Kidney capillary endothelial cell (primary cell): Measurements from ENCODE around the gene LTBP4.
"Not testable (repeated sequence)": the region's sequence is repeated elsewhere in the genome, so short reads cannot be mapped to it uniquely, and the experiment has no call there.

Experiments
- DNase-seq: peaks from one replicate; pipeline ENCODE4 v3.0.0-alpha.2; 2018; ENCODE audit warnings: low spot score

LTBP4 gene

GRCh38 chr19:40611900-40612698 is 10.9 kb downstream of the LTBP4 start:
- DNase-seq = no peak

- DNase-seq = no peak
Measured at GRCh38 chr19:40612831-40613689, 11.9 kb downstream of the LTBP4 start.

- DNase-seq = no peak
Measured at GRCh38 chr19:40613690-40614621, 12.8 kb downstream of the LTBP4 start.

- peak; percentile 79 for DNase-seq
Measured at GRCh38 chr19:40614622-40615411, 13.6 kb downstream of the LTBP4 start.

DNA sequence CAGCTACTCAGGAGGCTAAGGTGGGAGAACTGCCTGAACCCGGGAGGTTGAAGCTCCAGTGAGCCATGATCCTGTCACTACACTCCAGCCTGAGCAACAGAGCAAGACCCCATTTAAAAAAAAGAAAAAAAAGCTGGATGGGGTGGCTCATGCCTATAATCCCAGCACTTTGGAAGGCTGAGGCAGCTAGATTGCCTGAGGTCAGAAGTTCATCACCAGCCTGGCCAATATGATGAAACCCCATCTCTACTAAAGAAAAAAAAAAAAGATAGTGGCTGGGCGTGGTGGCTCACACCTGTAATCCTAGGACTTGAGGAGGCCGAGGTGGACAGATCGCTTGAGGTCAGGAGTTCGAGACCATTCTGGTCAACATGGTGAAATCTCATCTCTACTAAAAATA is 15.0 kb downstream of the LTBP4 start:
- DNase-seq = no peak

DNA sequence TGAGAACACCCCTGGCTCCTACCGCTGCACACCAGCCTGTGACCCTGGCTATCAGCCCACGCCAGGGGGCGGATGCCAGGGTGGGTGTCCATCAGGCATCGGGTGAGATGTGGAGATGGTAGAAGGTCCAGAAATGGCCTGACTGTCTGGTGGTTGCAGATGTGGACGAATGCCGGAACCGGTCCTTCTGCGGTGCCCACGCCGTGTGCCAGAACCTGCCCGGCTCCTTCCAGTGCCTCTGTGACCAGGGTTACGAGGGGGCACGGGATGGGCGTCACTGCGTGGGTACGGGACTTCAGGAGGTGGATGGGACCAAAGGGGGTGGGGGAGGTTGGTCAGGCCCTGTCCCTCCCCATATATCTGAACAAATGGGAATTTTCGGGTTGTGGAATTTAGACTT is 15.8 kb downstream of the LTBP4 start:
- DNase-seq = no peak

DNA sequence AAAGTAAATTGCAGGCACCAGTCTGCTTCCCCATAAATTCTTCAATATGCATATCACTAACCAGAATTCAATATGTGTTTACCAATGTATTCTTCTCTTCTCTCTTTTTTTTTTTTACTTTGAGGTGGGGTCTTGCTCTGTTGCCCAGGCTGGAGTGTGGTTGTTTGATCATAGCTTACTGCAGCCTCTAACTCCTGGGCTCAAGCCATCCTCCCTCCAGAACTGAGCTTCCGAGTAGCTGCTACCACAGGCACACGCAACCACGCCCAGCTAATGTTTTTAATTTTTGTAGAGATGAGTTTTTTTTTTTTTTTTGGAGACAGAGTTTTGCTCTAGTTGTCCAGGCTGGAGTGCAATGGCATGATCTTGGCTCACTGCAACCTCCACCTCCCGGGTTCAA is 16.8 kb downstream of the LTBP4 start:
- DNase-seq = no peak

DNA sequence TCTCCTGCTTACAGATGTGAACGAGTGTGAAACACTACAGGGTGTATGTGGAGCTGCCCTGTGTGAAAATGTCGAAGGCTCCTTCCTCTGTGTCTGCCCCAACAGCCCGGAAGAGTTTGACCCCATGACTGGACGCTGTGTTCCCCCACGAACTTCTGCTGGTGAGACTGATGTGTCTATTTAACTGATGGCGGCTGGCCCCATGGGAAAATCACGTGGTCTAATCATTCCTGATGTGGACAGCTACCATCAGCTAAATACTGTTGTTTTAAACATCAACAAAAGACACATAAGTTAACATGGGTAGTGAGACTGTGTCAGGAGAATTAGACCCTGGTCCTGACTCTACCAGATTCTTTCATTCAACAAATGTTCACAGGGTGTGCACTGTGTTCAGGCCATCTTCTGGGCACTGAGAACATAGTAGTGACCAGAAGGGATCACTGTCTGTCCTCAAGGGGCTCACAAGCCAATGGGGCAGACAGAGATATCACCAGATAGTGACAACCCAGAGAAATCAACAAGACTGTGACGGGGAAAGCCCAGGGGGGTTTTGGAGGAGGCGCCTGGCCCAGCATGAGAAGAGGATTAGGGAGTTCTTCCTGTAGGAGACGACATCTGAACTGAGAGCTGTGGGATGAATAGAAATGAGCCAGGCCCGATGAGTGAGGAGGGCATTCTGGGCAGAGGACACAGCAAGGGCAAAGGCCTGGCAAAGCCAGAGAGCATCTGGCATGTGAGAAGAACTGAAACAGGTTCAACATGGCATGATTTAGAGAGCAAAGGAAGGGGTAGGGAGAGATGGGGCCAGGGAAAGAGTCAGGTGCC is 18.4 kb downstream of the LTBP4 start:
- no peak for DNase-seq

- no peak for DNase-seq
Measured at GRCh38 chr19:40620161-40620485, 19.0 kb downstream of the LTBP4 start.

GRCh38 chr19:40621283-40621682 is 20.1 kb downstream of the LTBP4 start:
- DNase-seq = no peak

DNA sequence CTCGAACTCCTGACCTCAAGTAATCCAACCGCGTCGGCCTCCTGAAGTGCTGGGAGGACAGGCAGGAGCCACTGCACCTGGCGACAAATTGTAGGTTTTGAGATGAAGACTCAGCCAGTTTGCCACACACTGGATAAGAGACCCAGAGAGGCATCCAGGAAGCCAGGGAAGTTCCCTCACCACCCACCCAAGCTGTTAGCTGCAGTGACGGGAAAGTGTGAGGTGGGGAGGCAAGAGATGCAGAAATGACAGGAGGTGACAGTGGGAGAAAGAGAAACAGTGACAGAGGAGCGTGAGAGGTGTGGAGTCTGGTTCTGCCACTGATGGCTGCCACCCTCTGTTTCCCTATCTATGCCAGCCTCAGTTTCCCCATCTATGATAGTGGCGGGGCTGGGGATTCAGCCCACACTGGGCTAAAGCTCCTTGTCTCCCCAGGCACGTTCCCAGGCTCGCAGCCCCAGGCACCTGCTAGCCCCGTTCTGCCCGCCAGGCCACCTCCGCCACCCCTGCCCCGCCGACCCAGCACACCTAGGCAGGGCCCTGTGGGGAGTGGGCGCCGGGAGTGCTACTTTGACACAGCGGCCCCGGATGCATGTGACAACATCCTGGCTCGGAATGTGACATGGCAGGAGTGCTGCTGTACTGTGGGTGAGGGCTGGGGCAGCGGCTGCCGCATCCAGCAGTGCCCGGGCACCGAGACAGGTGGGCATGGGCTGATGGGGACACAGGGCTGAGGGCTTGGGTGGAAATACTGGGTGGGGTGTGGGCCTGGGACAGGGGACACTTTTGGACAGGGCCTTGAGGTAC is 21.0 kb downstream of the LTBP4 start:
- DNase-seq = no peak

DNA sequence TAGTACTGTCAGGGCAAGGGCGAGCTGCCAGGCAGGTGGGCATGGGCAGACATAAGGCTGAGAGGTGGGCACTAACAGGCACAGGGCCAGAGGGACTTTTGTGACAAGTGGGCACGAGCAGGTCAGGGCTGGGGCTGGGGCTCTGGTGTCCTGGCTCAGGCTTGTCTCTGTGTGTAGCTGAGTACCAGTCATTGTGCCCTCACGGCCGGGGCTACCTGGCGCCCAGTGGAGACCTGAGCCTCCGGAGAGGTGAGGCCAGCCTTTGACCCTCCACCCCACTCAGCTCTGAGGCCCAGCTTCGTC is 21.6 kb downstream of the LTBP4 start:
- DNase-seq = no peak

GRCh38 chr19:40623403-40624251 is 22.5 kb downstream of the LTBP4 start:
- DNase-seq = no peak

GRCh38 chr19:40624369-40625153 is 23.4 kb downstream of the LTBP4 start:
- DNase-seq = not testable (repeated sequence)

- no peak for DNase-seq
Measured at GRCh38 chr19:40625406-40626120, 24.4 kb downstream of the LTBP4 start.

DNA sequence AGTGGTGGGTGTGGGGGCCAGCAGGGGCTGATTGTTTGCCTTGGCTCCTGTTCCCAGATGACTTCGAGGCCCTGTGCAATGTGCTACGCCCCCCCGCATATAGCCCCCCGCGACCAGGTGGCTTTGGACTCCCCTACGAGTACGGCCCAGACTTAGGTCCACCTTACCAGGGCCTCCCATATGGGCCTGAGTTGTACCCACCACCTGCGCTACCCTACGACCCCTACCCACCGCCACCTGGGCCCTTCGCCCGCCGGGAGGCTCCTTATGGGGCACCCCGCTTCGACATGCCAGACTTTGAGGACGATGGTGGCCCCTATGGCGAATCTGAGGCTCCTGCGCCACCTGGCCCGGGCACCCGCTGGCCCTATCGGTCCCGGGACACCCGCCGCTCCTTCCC is 25.7 kb downstream of the LTBP4 start:
- DNase-seq = no peak

GRCh38 chr19:40627486-40628279 is 26.5 kb downstream of the LTBP4 start:
- DNase-seq = no peak
